ENCODE results near the gene ADCY4.

Gene ADCY4

GRCh38 chr14:24323341-24323740, 11.5 kb downstream of the ADCY4 start:
- Histone ChIP-seq H3K9me3 (ENCODE audit: insufficient read depth, low read depth, low read length) (no peaks in the 10 kb centered on the region), H3K4me1 (ENCODE audit: insufficient read depth, low read length) (no peaks in the 10 kb centered on the region), H3K9ac (ENCODE audit: low read depth, low read length) (no peak overlapping the region), H3K27me3 (ENCODE audit: insufficient read depth, low read length) (peaks cover 29% of the 10 kb centered on the region), H3K27ac (ENCODE audit: low read depth, low read length) (no peak overlapping the region), H3K4me3 (ENCODE audit: low read length) (no peak overlapping the region), H3K36me3 (ENCODE audit: insufficient read depth, low read length) (no peaks in the 10 kb centered on the region)
- 78% methylated on average over 3 of the region's 3 CpGs for WGBS

DNA sequence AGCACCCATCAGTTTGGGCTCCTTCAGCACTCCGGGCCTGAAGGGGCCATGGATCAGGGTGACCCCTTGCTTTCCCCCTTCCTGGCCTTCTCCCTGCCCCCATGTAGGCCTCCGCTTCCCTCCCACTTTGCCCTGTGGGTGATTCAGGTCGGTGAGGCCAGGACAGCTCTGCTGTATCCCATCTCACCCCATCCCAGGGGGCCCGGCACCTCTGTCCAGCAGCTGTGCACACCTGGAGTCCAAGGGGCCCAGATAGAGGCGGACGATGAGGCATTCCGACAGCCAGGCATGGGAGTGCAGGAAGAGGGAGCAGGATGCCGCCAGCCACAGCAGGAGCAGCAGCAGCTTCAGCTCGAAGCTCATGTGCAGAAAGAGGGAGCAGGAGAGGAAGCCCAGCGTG, 12.2 kb downstream of the ADCY4 start:
- no peak overlapping the region for H3K9ac ChIP-seq (ENCODE audit: low read depth, low read length)
- peaks cover 35% of the 10 kb centered on the region for H3K27me3 ChIP-seq (ENCODE audit: insufficient read depth, low read length)
- H3K27ac ChIP-seq (ENCODE audit: low read depth, low read length), result no peak overlapping the region
- no peaks in the 10 kb centered on the region for H3K9me3 ChIP-seq (ENCODE audit: insufficient read depth, low read depth, low read length)
- no peaks in the 10 kb centered on the region for H3K36me3 ChIP-seq (ENCODE audit: insufficient read depth, low read length)
- no peak overlapping the region for H3K4me3 ChIP-seq (ENCODE audit: low read length)
- H3K4me1 ChIP-seq (ENCODE audit: insufficient read depth, low read length), result no peaks in the 10 kb centered on the region
- 85% methylated on average over 10 of the region's 10 CpGs for WGBS

DNA sequence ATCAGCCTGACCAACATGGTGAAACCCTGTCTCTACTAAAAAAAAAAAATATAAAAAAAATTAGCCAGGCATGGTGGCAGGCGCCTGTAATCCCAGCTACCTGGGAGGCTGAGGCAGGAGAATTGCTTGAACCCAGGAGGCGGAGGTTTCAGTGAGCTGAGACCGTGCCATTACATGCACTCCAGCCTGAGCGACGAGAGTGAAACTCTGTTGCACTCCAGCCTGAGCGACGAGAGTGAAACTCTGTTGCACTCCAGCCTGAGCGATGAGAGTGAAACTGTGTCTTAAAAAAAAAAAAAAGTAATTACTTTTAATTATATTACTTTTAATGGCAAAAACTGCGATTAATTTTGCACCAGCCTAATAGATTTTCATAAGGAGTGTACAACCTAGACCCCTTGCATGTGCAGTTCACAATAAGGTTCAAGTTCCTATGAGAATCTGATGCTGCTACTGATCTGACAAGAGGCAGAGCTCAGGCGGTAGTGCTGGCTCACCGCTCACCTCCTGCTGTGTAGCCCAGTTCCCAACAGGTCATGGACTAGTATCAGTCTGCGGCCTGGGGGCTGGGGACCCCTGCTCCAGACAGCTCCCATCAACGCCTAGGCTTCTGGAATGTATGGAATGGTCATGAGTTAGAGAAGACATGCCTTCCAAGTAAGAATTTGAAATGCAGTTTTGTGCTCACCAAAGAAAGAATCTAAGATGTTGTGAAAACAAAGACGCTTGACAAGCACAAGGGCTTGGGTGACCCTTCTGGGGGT, 13.5 kb downstream of the ADCY4 start:
- no peaks in the 10 kb centered on the region for H3K36me3 ChIP-seq (ENCODE audit: insufficient read depth, low read length)
- no peak overlapping the region for H3K4me3 ChIP-seq (ENCODE audit: low read length)
- H3K9me3 ChIP-seq (ENCODE audit: insufficient read depth, low read depth, low read length), result no peaks in the 10 kb centered on the region
- H3K9ac ChIP-seq (ENCODE audit: low read depth, low read length), result no peak overlapping the region
- 81% methylated on average over 13 of the region's 14 CpGs for whole genome bisulfite sequencing
- no peak overlapping the region for H3K27ac ChIP-seq (ENCODE audit: low read depth, low read length)
- H3K4me1 ChIP-seq (ENCODE audit: insufficient read depth, low read length), result no peaks in the 10 kb centered on the region
- peaks cover 35% of the 10 kb centered on the region for H3K27me3 ChIP-seq (ENCODE audit: insufficient read depth, low read length)

DNA sequence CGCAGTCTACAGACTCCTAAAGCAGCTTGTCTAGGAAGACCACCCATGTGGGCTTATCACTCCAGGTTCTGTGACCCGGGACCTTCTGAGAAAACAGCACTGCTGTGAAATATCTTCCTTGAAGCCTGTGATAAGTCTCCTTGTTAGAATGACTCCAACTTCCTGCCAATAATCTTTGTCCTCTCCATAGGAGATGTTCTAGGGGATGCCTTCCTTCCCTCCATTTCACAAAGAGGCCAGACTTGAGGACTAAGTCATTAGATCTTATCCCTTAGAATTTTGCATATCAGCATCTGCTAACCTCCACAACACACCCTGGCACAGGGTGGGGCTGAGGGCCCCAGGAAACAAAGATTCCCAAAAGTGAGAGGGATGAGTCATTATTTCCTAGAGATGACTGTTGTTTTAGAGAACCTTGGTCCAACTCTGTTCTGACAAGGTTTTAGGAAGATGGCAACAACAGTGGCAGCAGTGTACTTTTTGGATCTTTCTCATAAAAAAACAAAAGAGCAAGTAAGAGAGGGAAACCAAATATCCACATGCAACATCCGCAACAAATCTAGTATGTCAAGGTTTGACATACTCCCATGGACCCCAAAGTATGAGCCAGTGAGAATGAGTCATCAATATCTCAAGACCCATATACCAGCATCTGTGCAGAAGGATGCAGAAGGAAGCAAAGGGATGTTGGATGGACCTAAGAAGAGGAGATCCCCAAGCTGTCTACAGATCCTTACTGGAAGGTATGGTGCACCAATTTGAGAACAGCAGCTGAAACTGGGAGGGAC, 17.5 kb downstream of the ADCY4 start:
- no peak overlapping the region for H3K9ac ChIP-seq (ENCODE audit: low read depth, low read length)
- H3K27me3 ChIP-seq (ENCODE audit: insufficient read depth, low read length), result peaks cover 35% of the 10 kb centered on the region
- H3K9me3 ChIP-seq (ENCODE audit: insufficient read depth, low read depth, low read length), result no peaks in the 10 kb centered on the region
- H3K27ac ChIP-seq (ENCODE audit: low read depth, low read length), result no peak overlapping the region
- no peak overlapping the region for H3K4me3 ChIP-seq (ENCODE audit: low read length)
- WGBS, result 86% methylated on average over 3 of the region's 3 CpGs
- 0 out of 2 replicates have a peak, but pooled peaks cover under 1% of the 10 kb centered on the region for H3K36me3 ChIP-seq (ENCODE audit: insufficient read depth, low read length)
- H3K4me1 ChIP-seq (ENCODE audit: insufficient read depth, low read length), result no peaks in the 10 kb centered on the region

GRCh38 chr14:24316597-24316950, 18.3 kb downstream of the ADCY4 start:
- H3K9me3 ChIP-seq (ENCODE audit: insufficient read depth, low read depth, low read length), result no peaks in the 10 kb centered on the region
- H3K27me3 ChIP-seq (ENCODE audit: insufficient read depth, low read length), result peaks cover 35% of the 10 kb centered on the region
- no peak overlapping the region for H3K4me3 ChIP-seq (ENCODE audit: low read length)
- H3K9ac ChIP-seq (ENCODE audit: low read depth, low read length), result no peak overlapping the region
- H3K36me3 ChIP-seq (ENCODE audit: insufficient read depth, low read length), result peaks cover 8% of the 10 kb centered on the region; the same call in 1 of the 2 replicates
- 94% methylated on average over 18 of the region's 18 CpGs for WGBS
- no peaks in the 10 kb centered on the region for H3K4me1 ChIP-seq (ENCODE audit: insufficient read depth, low read length)
- no peak overlapping the region for H3K27ac ChIP-seq (ENCODE audit: low read depth, low read length)

GRCh38 chr14:24315807-24316596, 18.9 kb downstream of the ADCY4 start:
- Histone ChIP-seq H3K9ac (ENCODE audit: low read depth, low read length) (no peak overlapping the region), H3K4me1 (ENCODE audit: insufficient read depth, low read length) (no peaks in the 10 kb centered on the region), H3K4me3 (ENCODE audit: low read length) (no peak overlapping the region), H3K27ac (ENCODE audit: low read depth, low read length) (no peak overlapping the region), H3K27me3 (ENCODE audit: insufficient read depth, low read length) (peaks cover 35% of the 10 kb centered on the region), H3K36me3 (ENCODE audit: insufficient read depth, low read length) (peaks cover 9% of the 10 kb centered on the region; the same call in 1 of the 2 replicates), H3K9me3 (ENCODE audit: insufficient read depth, low read depth, low read length) (no peaks in the 10 kb centered on the region)
- 95% methylated on average over 70 of the region's 70 CpGs for WGBS

DNA sequence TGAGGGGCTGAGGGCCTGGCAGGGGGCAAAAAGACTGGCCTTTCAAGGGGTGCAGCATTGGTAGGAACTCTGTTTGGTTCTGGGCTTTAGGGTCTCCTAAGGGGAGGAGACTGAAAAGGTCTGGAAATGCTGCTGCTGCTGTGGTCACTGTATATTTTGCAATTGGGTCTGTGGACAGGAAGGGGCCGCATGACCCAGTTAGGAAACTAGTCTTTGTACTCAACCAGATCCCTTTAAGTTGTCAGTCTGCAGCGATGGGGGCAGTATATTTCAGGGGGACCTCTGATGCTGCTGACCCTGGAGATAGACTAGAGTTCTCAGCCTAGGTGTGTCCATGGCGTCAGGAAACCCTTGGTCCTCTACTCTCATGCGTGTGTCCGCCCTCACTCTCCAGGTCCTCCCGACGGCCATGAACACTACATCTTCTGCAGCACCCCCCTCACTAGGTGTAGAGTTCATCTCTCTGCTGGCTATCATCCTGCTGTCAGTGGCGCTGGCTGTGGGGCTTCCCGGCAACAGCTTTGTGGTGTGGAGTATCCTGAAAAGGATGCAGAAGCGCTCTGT, 19.5 kb downstream of the ADCY4 start:
- 91% methylated on average over 10 of the region's 10 CpGs for WGBS
- no peaks in the 10 kb centered on the region for H3K4me1 ChIP-seq (ENCODE audit: insufficient read depth, low read length)
- no peak overlapping the region for H3K4me3 ChIP-seq (ENCODE audit: low read length)
- no peaks in the 10 kb centered on the region for H3K9me3 ChIP-seq (ENCODE audit: insufficient read depth, low read depth, low read length)
- peaks cover 11% of the 10 kb centered on the region for H3K36me3 ChIP-seq (ENCODE audit: insufficient read depth, low read length)
- peaks cover 30% of the 10 kb centered on the region for H3K27me3 ChIP-seq (ENCODE audit: insufficient read depth, low read length)
- H3K9ac ChIP-seq (ENCODE audit: low read depth, low read length), result no peak overlapping the region
- no peak overlapping the region for H3K27ac ChIP-seq (ENCODE audit: low read depth, low read length)

- WGBS, result 93% methylated on average over 5 of the region's 5 CpGs
- Histone ChIP-seq H3K36me3 (ENCODE audit: insufficient read depth, low read length) (peaks cover 17% of the 10 kb centered on the region), H3K9me3 (ENCODE audit: insufficient read depth, low read depth, low read length) (no peaks in the 10 kb centered on the region), H3K27me3 (ENCODE audit: insufficient read depth, low read length) (peaks cover 22% of the 10 kb centered on the region), H3K4me3 (ENCODE audit: low read length) (no peak overlapping the region), H3K4me1 (ENCODE audit: insufficient read depth, low read length) (no peaks in the 10 kb centered on the region), H3K9ac (ENCODE audit: low read depth, low read length) (no peak overlapping the region), H3K27ac (ENCODE audit: low read depth, low read length) (no peak overlapping the region)
Measured at GRCh38 chr14:24314377-24315193, 20.3 kb downstream of the ADCY4 start.

GRCh38 chr14:24313913-24314312, 21.0 kb downstream of the ADCY4 start:
- Histone ChIP-seq H3K9me3 (ENCODE audit: insufficient read depth, low read depth, low read length) (no peaks in the 10 kb centered on the region), H3K27me3 (ENCODE audit: insufficient read depth, low read length) (peaks cover 16% of the 10 kb centered on the region), H3K27ac (ENCODE audit: low read depth, low read length) (no peak overlapping the region), H3K9ac (ENCODE audit: low read depth, low read length) (no peak overlapping the region), H3K4me3 (ENCODE audit: low read length) (no peak overlapping the region), H3K36me3 (ENCODE audit: insufficient read depth, low read length) (peaks cover 17% of the 10 kb centered on the region), H3K4me1 (ENCODE audit: insufficient read depth, low read length) (no peaks in the 10 kb centered on the region)
- WGBS, result 91% methylated on average over 2 of the region's 2 CpGs

GRCh38 chr14:24312736-24313507, 21.9 kb downstream of the ADCY4 start:
- no peak overlapping the region for H3K27ac ChIP-seq (ENCODE audit: low read depth, low read length)
- H3K4me3 ChIP-seq (ENCODE audit: low read length), result no peak overlapping the region
- H3K36me3 ChIP-seq (ENCODE audit: insufficient read depth, low read length), result peaks cover 17% of the 10 kb centered on the region
- no peak overlapping the region for H3K9ac ChIP-seq (ENCODE audit: low read depth, low read length)
- no peaks in the 10 kb centered on the region for H3K9me3 ChIP-seq (ENCODE audit: insufficient read depth, low read depth, low read length)
- peaks cover 7% of the 10 kb centered on the region; the same call in 1 of the 2 replicates for H3K27me3 ChIP-seq (ENCODE audit: insufficient read depth, low read length)
- WGBS, result 92% methylated on average over 9 of the region's 9 CpGs
- no peaks in the 10 kb centered on the region for H3K4me1 ChIP-seq (ENCODE audit: insufficient read depth, low read length)

All from HUES64 (cell line).